SK-N-SH (cell line): ENCODE data around the gene FAM78B.

ENCODE experiments used
- CTCF ChIP-seq: fragments of 200-600 bp; sonication (generic); IDR thresholded peaks from 2 replicates; pipeline ENCODE4 v1.6.1; 2017; ENCODE audit warnings: antibody characterized with exemption, mild to moderate bottlenecking, moderate library complexity
- NFIC ChIP-seq: IDR thresholded peaks from 2 replicates; pipeline ENCODE4 v1.4.0; 2012; ENCODE audit warnings: borderline replicate concordance
- RAD21 ChIP-seq: IDR thresholded peaks from 2 replicates; pipeline ENCODE4 v1.6.1; 2012; ENCODE audit warnings: mild to moderate bottlenecking, low read length
- TEAD4 ChIP-seq: IDR thresholded peaks from 2 replicates; pipeline ENCODE4 v1.4.0; 2012; ENCODE audit warnings: mild to moderate bottlenecking, borderline replicate concordance; ENCODE audit not compliant: insufficient read depth

GRCh38 chr1:166184897-166185296 is 18.1 kb upstream of the FAM78B start:
- TF ChIP-seq CTCF (no peak), TEAD4 (no peak), NFIC (no peak), RAD21 (no peak)
